Spleen (tissue), 7 donors: ENCODE results near the gene KLHL25.

Source experiments
- POLR2A ChIP-seq, 3 donors: fragments of 450-650 bp; IDR thresholded peaks; one replicate each; pipeline ENCODE4 v1.5.1; 2017; ENCODE audit warnings: antibody characterized with exemption in 3 of 3, mild to moderate bottlenecking in 1 of 3
- TF ChIP-seq, protein P1 (sequence below), 11 experiments: fragments of 200-600 bp in 7 of 11; fragments of 450-650 bp in 4 of 11; sonication (generic) in 4 of 11; IDR thresholded peaks in 8 of 11; conservative IDR thresholded peaks in 3 of 11; 1 replicate in 7 of 11; 2 replicates in 4 of 11; pipeline versions ENCODE4 v1.4.0 to v1.8.0; 2016 to 2021; ENCODE audit warnings: antibody characterized with exemption in 11 of 11, inconsistent platforms in 4 of 11, mild to moderate bottlenecking in 1 of 11
- donor health status: DM: no; HTN: no; CAD: no; lungs with moderate emphysema.
- donor health status: DM: no; HTN: no; CAD: no.
- donor health status: DM: no; HTN: no; CAD: no.

DNA sequence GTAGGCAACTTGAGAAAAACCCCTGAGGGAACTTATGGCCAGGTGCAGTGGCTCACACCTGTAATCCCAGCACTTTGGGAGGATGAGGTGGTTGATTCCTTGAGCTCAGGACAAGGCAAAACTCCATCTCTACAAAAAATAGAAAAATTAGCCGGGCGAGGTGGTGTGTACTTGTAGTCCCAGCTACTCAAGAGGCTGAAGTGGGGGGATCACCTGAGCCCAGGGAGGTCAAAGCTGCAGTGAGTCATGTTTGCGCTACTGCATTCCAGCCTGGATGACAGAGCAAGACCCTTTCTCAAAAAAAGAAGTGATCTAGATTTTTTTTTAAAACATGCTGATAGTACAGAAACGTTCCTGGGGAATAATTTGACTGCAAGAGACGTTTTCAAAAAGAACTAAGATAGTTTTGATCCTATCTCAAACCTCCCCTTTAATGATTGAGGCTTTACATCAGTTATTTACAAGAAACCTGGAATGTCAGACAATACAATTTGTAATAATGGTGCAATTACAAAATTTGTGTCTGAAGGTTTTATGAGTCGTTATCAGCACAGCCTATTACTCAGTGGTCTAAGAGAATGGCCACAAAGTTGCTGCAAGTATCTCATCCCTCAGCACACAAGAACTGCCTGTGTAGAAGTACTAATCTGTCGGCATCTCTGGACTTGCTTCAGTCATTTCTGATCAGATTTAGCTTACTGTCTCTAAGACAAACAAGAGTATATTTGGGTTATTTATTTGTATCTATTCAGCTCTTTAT is 32.2 kb upstream of the KLHL25 start:
- TF ChIP-seq, protein P1, sequence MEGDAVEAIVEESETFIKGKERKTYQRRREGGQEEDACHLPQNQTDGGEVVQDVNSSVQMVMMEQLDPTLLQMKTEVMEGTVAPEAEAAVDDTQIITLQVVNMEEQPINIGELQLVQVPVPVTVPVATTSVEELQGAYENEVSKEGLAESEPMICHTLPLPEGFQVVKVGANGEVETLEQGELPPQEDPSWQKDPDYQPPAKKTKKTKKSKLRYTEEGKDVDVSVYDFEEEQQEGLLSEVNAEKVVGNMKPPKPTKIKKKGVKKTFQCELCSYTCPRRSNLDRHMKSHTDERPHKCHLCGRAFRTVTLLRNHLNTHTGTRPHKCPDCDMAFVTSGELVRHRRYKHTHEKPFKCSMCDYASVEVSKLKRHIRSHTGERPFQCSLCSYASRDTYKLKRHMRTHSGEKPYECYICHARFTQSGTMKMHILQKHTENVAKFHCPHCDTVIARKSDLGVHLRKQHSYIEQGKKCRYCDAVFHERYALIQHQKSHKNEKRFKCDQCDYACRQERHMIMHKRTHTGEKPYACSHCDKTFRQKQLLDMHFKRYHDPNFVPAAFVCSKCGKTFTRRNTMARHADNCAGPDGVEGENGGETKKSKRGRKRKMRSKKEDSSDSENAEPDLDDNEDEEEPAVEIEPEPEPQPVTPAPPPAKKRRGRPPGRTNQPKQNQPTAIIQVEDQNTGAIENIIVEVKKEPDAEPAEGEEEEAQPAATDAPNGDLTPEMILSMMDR (IDR thresholded peaks at IDR 0.05 in 8 of 11, conservative IDR thresholded peaks at IDR 0.05 in 3 of 11) = no peak
- no peak for TF ChIP-seq POLR2A (IDR thresholded peaks at IDR 0.05)
